ENCODE measurements around the gene NTN5. TPM values are rescaled to one million over a fixed set of nuclear protein-coding genes. Genes with fewer than 3 reads are reported as not detected.

The NTN5 gene
- total and polyA plus RNA-seq, 9 of the 15 experiments (the other 6 are each of a cell fraction or from before 2014, with no cell fraction given), result not detected

- TF ChIP-seq, protein P1, sequence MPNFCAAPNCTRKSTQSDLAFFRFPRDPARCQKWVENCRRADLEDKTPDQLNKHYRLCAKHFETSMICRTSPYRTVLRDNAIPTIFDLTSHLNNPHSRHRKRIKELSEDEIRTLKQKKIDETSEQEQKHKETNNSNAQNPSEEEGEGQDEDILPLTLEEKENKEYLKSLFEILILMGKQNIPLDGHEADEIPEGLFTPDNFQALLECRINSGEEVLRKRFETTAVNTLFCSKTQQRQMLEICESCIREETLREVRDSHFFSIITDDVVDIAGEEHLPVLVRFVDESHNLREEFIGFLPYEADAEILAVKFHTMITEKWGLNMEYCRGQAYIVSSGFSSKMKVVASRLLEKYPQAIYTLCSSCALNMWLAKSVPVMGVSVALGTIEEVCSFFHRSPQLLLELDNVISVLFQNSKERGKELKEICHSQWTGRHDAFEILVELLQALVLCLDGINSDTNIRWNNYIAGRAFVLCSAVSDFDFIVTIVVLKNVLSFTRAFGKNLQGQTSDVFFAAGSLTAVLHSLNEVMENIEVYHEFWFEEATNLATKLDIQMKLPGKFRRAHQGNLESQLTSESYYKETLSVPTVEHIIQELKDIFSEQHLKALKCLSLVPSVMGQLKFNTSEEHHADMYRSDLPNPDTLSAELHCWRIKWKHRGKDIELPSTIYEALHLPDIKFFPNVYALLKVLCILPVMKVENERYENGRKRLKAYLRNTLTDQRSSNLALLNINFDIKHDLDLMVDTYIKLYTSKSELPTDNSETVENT (CRISPR knock-in tag; IDR thresholded peaks at IDR 0.05), result no peak
- TF ChIP-seq PHB (CRISPR knock-in tag; IDR thresholded peaks at IDR 0.05) (no peak), LEF1 (IDR thresholded peaks at IDR 0.05) (peak; percentile 29), EWSR1 (IDR thresholded peaks at IDR 0.05; ENCODE audit: borderline replicate concordance, low read depth, partially characterized antibody) (no peak), ZBTB40 (IDR thresholded peaks at IDR 0.05) (peak; percentile 67), ZBTB40 (CRISPR knock-in tag; IDR thresholded peaks at IDR 0.05) (no peak), EGR1 (conservative IDR thresholded peaks at IDR 0.05) (peak; percentile 31), FOXJ2 (tag; IDR thresholded peaks at IDR 0.05) (peak; percentile 28; the same call in 1 of the 2 replicates), PHF8 (IDR thresholded peaks at IDR 0.05; ENCODE audit: borderline replicate concordance, low read length) (peak; percentile 6; the same call in 1 of the 2 replicates)
- TF ChIP-seq, protein P2, sequence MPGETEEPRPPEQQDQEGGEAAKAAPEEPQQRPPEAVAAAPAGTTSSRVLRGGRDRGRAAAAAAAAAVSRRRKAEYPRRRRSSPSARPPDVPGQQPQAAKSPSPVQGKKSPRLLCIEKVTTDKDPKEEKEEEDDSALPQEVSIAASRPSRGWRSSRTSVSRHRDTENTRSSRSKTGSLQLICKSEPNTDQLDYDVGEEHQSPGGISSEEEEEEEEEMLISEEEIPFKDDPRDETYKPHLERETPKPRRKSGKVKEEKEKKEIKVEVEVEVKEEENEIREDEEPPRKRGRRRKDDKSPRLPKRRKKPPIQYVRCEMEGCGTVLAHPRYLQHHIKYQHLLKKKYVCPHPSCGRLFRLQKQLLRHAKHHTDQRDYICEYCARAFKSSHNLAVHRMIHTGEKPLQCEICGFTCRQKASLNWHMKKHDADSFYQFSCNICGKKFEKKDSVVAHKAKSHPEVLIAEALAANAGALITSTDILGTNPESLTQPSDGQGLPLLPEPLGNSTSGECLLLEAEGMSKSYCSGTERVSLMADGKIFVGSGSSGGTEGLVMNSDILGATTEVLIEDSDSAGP (CRISPR knock-in tag; IDR thresholded peaks at IDR 0.05), result peak; percentile 87; the same call in 1 of the 2 replicates
- TF ChIP-seq, protein P3, sequence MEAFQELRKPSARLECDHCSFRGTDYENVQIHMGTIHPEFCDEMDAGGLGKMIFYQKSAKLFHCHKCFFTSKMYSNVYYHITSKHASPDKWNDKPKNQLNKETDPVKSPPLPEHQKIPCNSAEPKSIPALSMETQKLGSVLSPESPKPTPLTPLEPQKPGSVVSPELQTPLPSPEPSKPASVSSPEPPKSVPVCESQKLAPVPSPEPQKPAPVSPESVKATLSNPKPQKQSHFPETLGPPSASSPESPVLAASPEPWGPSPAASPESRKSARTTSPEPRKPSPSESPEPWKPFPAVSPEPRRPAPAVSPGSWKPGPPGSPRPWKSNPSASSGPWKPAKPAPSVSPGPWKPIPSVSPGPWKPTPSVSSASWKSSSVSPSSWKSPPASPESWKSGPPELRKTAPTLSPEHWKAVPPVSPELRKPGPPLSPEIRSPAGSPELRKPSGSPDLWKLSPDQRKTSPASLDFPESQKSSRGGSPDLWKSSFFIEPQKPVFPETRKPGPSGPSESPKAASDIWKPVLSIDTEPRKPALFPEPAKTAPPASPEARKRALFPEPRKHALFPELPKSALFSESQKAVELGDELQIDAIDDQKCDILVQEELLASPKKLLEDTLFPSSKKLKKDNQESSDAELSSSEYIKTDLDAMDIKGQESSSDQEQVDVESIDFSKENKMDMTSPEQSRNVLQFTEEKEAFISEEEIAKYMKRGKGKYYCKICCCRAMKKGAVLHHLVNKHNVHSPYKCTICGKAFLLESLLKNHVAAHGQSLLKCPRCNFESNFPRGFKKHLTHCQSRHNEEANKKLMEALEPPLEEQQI (IDR thresholded peaks at IDR 0.05), result no peak; the same call in 1 of the 2 replicates
Measured at GRCh38 chr19:48637948-48638830, 34.6 kb downstream of the NTN5 start (continued).
